Osteocyte (in vitro differentiated cells): ENCODE results near the gene CCDC28A. TPM values are rescaled to one million over a fixed set of nuclear protein-coding genes. Genes with fewer than 3 reads are reported as not detected.

Source experiments
- DNase-seq: peaks from one replicate; pipeline ENCODE4 v3.0.0; 2021; ENCODE audit warnings: mixed read lengths; ENCODE audit not compliant: unreplicated experiment; ENCODE audit errors: extremely low spot score
- H3K27ac Mint-ChIP-seq: one replicate; pipeline ENCODE4 v1.8.0; 2021; ENCODE audit warnings: mild to moderate bottlenecking, mixed read lengths; ENCODE audit not compliant: unreplicated experiment
- H3K27me3 Mint-ChIP-seq: one replicate; pipeline ENCODE4 v1.8.0; 2021; ENCODE audit warnings: mixed read lengths; ENCODE audit not compliant: unreplicated experiment
- H3K36me3 Mint-ChIP-seq: one replicate; pipeline ENCODE4 v1.8.0; 2021; ENCODE audit warnings: mixed read lengths; ENCODE audit not compliant: unreplicated experiment
- H3K4me1 Mint-ChIP-seq: one replicate; pipeline ENCODE4 v1.8.0; 2021; ENCODE audit warnings: mixed read lengths; ENCODE audit not compliant: unreplicated experiment
- H3K4me3 Mint-ChIP-seq: one replicate; pipeline ENCODE4 v1.8.0; 2021; ENCODE audit warnings: mild to moderate bottlenecking, moderate library complexity, mixed read lengths; ENCODE audit not compliant: unreplicated experiment
- H3K9me3 Mint-ChIP-seq: one replicate; pipeline ENCODE4 v1.8.0; 2021; ENCODE audit warnings: mixed read lengths; ENCODE audit not compliant: unreplicated experiment
- CTCF ChIP-seq: fragments of 200-600 bp; sonication (generic); IDR thresholded peaks from 2 replicates; pipeline ENCODE4 v1.5.0; 2021; ENCODE audit warnings: antibody characterized with exemption, mild to moderate bottlenecking, moderate library complexity
- total RNA-seq: library from RNA; stranded (reverse); gene quantifications from 2 replicates; pipeline ENCODE4 v1.2.1, GENCODE V29; 2021

The CCDC28A gene
- total RNA-seq, 1 donor from 2014 or later = 11.7 TPM

- H3K27ac Mint-ChIP-seq = no peak within 1 kb of the TSS
- no peak for TF ChIP-seq CTCF
- peaks cover 10% of the 10 kb centered on the region for H3K36me3 Mint-ChIP-seq
- H3K9me3 Mint-ChIP-seq = no peaks in the 10 kb centered on the region
- H3K4me3 Mint-ChIP-seq = no peak within 1 kb of the TSS
- peak; percentile 85 for DNase-seq
- no peaks in the 10 kb centered on the region for H3K4me1 Mint-ChIP-seq
- no peaks in the 10 kb centered on the region for H3K27me3 Mint-ChIP-seq
Measured at GRCh38 chr6:138795809-138796603, 22.4 kb downstream of the CCDC28A start, which contains the start of gene ECT2L. TSS of gene ECT2L (plus strand) at chr6:138796087. CDS start at chr6:138813275, 17,188 bp downstream.

GRCh38 chr6:138796771-138797170 lies 23.2 kb downstream of the CCDC28A start:
- Mint-ChIP-seq H3K4me3 (no peak overlapping the region), H3K27me3 (no peaks in the 10 kb centered on the region), H3K4me1 (no peaks in the 10 kb centered on the region), H3K9me3 (no peaks in the 10 kb centered on the region), H3K27ac (no peak overlapping the region), H3K36me3 (peaks cover 5% of the 10 kb centered on the region)
- no peak for TF ChIP-seq CTCF
- no peak for DNase-seq

- DNase-seq = no peak
- no peak for TF ChIP-seq CTCF
- H3K9me3 Mint-ChIP-seq = no peaks in the 10 kb centered on the region
- peaks cover 3% of the 10 kb centered on the region for H3K36me3 Mint-ChIP-seq
- no peak overlapping the region for H3K27ac Mint-ChIP-seq
- H3K4me1 Mint-ChIP-seq = no peaks in the 10 kb centered on the region
- H3K27me3 Mint-ChIP-seq = no peaks in the 10 kb centered on the region
- H3K4me3 Mint-ChIP-seq = no peak overlapping the region
Measured at GRCh38 chr6:138797806-138798446, 24.4 kb downstream of the CCDC28A start.

- H3K4me1 Mint-ChIP-seq = no peaks in the 10 kb centered on the region
- no peak overlapping the region for H3K27ac Mint-ChIP-seq
- no peak for TF ChIP-seq CTCF
- H3K4me3 Mint-ChIP-seq = no peak overlapping the region
- H3K36me3 Mint-ChIP-seq = no peaks in the 10 kb centered on the region
- no peak for DNase-seq
- H3K9me3 Mint-ChIP-seq = no peaks in the 10 kb centered on the region
- peaks cover 8% of the 10 kb centered on the region for H3K27me3 Mint-ChIP-seq
Measured at GRCh38 chr6:138800377-138801150, 27.0 kb downstream of the CCDC28A start.

- H3K4me3 Mint-ChIP-seq = no peak overlapping the region
- no peaks in the 10 kb centered on the region for H3K4me1 Mint-ChIP-seq
- peaks cover 23% of the 10 kb centered on the region for H3K27me3 Mint-ChIP-seq
- no peak for TF ChIP-seq CTCF
- DNase-seq = no peak
- no peak overlapping the region for H3K27ac Mint-ChIP-seq
- no peaks in the 10 kb centered on the region for H3K9me3 Mint-ChIP-seq
- H3K36me3 Mint-ChIP-seq = no peaks in the 10 kb centered on the region
Measured at GRCh38 chr6:138803331-138803730, 29.8 kb downstream of the CCDC28A start.
